ENCODE measurements around the gene LYRM4. TPM values are rescaled to one million over a fixed set of nuclear protein-coding genes. Genes with fewer than 3 reads are reported as not detected.
"Not testable (repeated sequence)": the region's sequence is repeated elsewhere in the genome, so short reads cannot be mapped to it uniquely, and the experiment has no call there.

Gene LYRM4
- total RNA-seq, 2 donors from 2014 or later: 28.4 to 38.3 TPM

DNA sequence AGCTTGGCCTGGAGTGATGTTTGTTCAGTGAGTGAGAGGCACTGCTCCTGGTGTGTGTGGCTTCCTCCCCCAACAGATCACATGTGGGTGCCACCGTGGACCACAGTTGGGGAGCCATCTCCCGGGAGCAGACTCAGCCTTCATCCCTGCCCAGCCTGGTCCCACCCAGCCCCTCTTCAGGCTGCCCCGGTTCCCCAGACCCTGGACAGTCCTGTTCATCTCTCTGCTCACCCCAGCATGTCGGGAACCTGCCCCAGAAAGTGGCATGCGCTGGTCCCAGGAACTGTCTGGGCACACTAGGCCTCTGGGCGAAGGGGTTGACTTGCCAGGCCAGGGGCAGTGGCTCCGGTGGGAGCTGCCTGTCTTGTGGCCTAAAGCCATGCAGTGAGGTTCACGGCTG lies 197.1 kb downstream of the LYRM4 start:
- DNase-seq (no peak), ATAC-seq (replicated peaks in 1 of 2) (no peak)
- no peak overlapping the region for H3K4me3 Mint-ChIP-seq
- H3K4me1 Mint-ChIP-seq (ENCODE audit: low read depth): no peaks in the 10 kb centered on the region
- H3K27me3 Mint-ChIP-seq (ENCODE audit: low read depth): no peaks in the 10 kb centered on the region
- H3K27ac Mint-ChIP-seq: no peak overlapping the region
- peaks cover 0 to 2% of the 10 kb centered on the region in 2 donors for H3K36me3 Mint-ChIP-seq (ENCODE audit: insufficient read depth in 2 of 2)
- H3K9me3 Mint-ChIP-seq: peaks cover 0 to 1% of the 10 kb centered on the region in 2 donors

DNA sequence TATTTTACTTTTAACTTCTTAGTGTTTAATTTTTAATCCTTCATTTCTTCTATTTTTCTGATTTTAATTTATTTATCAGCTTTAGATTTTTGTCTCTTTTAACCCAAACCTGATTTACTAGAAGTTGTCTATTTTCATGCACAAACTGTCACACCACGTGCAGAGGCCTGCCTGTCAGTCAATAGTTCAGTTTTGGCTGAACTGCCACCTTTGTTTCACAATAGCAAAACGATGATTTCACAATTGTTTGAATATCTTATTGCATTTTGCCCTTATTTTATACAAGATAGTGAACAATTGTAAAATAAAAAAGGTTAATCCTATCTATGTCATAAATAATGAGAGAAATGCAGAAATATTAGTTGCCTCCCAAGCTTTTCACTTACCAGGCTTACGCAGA lies 199.6 kb downstream of the LYRM4 start:
- Mint-ChIP-seq H3K4me3 (no peak overlapping the region), H3K27me3 (ENCODE audit: low read depth) (no peaks in the 10 kb centered on the region), H3K27ac (no peak overlapping the region), H3K9me3 (peaks cover 0 to 1% of the 10 kb centered on the region in 2 donors), H3K4me1 (ENCODE audit: low read depth) (no peaks in the 10 kb centered on the region), H3K36me3 (ENCODE audit: insufficient read depth in 2 of 2) (no peaks in the 10 kb centered on the region)
- DNase-seq (no peak), ATAC-seq (replicated peaks in 1 of 2) (no peak)

DNA sequence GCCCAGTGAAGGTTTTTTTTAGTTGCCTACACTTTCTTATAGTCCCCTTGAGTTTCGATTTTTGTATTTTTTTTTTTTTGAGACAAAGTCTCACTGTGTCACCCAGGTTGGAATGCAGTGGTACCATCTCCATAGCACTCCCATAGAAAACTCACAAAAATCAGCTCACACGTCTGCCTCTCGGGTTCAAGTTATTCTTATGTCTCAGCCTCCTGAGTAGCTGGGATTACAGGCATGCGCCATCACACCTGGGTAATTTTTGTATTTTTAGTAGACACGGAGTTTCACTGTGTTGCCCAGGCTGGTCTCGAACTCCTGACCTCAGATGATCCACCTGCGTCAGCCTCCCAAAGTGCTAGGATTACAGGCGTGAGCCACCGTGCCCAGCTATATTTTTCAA lies 200.3 kb downstream of the LYRM4 start:
- not testable (repeated sequence) for H3K27me3 Mint-ChIP-seq (ENCODE audit: low read depth); H3K4me3 Mint-ChIP-seq; H3K4me1 Mint-ChIP-seq (ENCODE audit: low read depth); H3K9me3 Mint-ChIP-seq; H3K36me3 Mint-ChIP-seq (ENCODE audit: insufficient read depth in 2 of 2); ATAC-seq (replicated peaks in 1 of 2); H3K27ac Mint-ChIP-seq; DNase-seq

DNA sequence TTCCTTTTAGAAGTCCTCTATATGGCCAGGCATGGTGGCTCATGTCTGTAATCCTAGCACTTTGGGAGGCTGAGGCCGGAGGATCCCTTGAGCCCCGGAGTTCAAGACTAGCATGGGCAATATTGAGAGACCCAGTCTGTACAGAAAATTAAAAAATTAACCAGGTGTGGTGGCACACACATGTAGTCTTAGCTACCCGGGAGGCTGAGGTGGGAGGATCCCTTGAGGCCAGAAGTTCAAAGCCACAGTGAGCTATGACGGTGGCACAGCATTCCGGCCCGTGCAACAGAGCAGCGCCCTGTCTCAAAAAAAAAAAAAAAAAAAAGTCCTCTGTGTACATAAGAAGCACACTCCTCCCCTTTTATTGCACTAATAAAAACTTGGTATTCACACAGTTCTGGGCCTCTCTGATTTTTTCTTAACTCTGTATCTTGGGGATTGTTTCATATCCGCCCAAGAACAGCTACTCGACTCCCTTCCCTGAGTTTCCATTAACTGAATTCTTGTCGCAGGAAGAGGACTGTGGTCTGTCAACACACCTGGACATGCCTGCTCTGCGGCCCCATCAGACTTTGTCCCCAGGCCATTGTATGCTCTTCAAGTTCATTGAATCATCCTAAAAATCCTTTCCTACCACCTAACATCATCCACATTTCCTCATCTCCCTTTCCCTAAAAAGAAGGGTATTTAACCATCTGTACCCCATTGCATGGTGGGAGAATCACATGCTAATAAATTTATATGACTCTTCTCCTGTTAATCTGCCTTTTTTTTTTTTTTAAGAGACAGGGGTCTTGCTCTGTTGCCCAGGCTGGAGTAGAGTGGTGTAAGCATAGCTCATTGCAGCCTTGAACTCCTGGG lies 201.5 kb downstream of the LYRM4 start:
- DNase-seq: no peak
- Mint-ChIP-seq H3K27ac (no peak overlapping the region), H3K27me3 (ENCODE audit: low read depth) (no peaks in the 10 kb centered on the region), H3K4me3 (no peak overlapping the region), H3K4me1 (ENCODE audit: low read depth) (no peaks in the 10 kb centered on the region), H3K9me3 (no peaks in the 10 kb centered on the region), H3K36me3 (ENCODE audit: insufficient read depth in 2 of 2) (no peaks in the 10 kb centered on the region)
- no peak for ATAC-seq (replicated peaks in 1 of 2)

Other genes starting within 250 kb of the LYRM4 start
- under 1 TPM in 1 of 2 donors, not detected in 1; 0.05 TPM for gene PPP1R3G, start 175.6 kb downstream of the LYRM4 start, total RNA-seq
- gene FARS2, start 563 bp upstream of the LYRM4 start, total RNA-seq: 10 to 100 TPM; 23.9 to 26.0 TPM

All from activated T-cell treated with anti-CD3 and anti-CD28 coated beads, Interleukin-2, amount 50 U/mL, for 72 hours (primary cell).